ENCODE data around the gene FOXL3.
"Not testable (repeated sequence)": the region's sequence is repeated elsewhere in the genome, so short reads cannot be mapped to it uniquely, and the experiment has no call there.

FOXL3 gene

DNA sequence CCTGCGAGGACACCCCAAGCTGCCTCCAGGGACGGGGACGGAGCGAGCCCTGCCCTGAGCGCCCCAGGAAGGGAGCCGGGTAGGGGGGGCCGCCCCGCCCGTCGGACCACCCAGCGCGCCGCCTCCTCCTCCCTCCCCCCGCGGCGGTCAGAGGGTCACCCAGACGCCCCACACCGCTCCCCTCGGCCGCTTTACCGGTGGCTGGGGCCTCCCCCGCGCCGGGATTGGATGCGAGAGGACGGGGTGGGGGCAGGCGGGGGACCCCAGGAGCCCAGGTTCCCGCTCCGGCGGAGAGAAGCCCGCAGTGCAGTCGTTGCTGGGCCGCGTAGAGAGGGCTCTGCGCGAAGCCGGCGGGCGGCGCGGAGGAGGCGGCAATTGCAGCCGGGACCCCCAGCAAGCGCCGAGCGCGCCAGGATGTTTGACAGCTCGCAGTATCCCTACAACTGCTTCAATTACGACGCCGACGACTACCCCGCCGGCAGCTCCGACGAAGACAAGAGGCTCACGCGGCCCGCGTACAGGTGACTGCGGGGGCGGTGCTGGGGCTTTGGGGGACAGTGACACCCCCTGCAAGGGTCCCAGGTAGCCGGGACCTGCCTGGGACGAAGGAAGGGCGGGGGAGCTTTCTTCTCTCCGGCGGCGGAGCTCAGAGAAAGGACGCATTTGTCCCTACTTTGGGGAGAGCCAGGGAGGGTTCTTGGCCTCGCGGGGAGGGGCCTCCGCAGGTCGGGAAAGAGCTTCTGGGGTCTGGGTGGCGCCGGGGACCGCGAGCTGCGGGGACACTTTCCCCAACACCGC is at the start of gene FOXL3:
Gene FOXL3 (plus strand): TSS at position 415 of the 798 bp plus-strand sequence. CDS start 0 bp downstream, at position 415.
- no peak for DNase-seq

- DNase-seq, result no peak
These were observed 49.0 kb upstream of the FOXL3 start for GRCh38 chr7:240887-241421.

DNA sequence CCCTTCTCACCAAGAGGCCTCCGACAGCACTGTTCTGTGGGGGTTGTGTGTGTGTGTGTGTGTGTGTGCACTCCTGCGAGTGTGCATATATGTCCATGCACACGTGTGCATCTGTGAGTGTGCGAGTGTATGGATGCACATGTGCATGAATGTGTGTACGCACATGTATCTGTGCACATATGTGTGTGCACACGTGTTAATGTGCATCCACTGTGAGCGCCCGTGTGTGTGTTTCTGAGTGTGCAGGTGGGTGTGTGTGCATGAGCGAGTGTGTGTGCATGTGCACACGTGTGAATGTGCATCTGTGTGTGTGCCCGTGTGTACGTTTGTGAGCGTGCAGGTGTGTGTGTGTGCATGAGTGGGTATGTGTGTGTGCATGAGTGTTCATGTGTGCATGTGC is 48.5 kb upstream of the FOXL3 start:
- no peak for DNase-seq

GRCh38 chr7:242826-243579 is 47.0 kb upstream of the FOXL3 start:
- DNase-seq, result not testable (repeated sequence)

DNA sequence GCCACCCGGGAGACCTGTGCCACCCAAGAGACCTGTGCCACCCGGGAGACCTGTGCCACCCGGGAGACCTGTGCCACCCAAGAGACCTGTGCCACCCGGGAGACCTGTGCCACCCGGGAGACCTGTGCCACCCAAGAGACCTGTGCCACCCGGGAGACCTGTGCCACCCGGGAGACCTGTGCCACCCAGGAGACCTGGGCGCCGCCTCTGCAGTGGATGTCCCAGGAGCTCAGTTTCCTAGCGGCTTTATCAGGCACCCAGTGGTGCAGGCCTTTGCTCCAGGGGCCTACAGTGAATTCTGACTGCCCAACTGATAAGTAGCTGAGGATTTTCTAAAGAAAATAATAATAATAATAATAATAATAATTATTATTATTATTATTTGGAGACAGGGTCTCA is 46.4 kb upstream of the FOXL3 start:
- DNase-seq, result not testable (repeated sequence)

GRCh38 chr7:244974-245373 is 45.0 kb upstream of the FOXL3 start:
- no peak for DNase-seq

- DNase-seq, result no peak
These were observed 44.2 kb upstream of the FOXL3 start for GRCh38 chr7:245574-246295.

GRCh38 chr7:246451-246850 is 43.5 kb upstream of the FOXL3 start:
- no peak for DNase-seq

DNA sequence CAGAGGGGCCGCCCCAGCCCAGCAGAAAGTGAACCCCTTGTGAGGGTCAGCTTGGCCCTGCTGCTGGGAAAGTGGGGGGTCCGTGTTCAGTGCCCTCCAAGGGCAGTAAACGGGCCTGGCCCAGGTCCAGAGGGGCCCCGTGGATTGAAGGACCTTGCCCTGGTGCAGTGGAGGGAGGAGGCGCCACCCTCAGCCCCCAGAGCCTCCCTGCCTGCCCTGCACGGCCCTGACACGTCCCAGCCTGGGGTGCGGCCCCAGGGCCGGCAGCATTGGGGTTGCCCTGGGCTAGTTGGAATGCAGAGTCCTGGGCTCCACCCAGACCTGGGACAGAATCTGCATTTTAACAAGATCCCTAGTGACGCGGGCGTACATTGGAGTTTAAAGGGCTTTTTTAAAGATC is 42.8 kb upstream of the FOXL3 start:
- DNase-seq, result no peak

GRCh38 chr7:247636-248035 is 42.3 kb upstream of the FOXL3 start:
- DNase-seq, result no peak

DNA sequence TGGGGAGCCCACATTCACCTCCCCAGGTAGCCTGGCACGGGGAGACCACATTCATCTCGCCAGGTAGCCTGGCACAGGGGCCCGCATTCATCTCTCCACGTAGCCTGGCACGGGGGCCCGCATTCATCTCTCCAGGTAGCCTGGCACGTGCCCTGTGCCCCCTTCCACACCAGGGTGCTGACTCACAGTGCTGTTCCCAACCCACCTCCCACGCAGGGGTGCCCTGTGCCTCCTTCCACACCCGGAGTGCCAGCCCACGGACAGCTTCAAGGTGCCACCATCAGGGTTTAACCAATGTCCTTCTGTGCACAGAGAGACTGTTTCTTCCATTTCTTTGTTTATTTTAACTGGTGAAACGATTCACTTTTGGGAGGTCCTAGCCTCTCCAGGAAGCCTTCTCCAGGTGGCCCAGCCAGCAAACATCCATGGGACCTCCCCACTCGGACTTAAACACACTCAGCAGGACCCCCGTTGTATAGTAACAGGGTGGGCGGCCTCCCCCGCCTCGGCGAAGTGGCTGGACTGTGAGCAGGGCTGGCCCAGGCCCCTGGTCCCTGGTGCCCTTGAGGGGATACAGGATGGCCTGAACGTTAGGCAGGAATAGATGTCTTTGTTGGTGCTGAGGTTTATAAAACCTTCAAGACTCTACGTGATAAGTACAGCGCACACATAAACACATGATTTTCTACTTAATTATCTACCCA is 41.1 kb upstream of the FOXL3 start:
- no peak for DNase-seq

DNA sequence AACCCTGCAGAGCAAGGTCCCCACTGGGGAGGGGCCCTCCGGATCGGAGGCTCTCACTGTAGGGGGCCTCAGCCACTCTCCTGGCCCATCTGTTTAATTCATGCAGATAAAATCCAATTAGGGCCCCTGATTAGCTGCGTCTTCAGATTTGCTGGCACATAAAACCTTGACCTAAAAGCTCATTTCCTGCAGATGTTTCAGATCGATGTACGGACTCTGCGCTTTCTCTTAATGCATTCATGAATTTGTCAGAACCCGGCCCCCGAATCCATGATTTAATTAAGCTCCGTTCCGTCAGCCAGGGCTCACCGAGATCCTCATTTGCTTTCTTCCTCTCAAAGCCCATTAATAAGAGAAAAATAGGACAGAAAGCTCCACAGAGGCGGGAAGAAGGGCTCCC is 40.0 kb upstream of the FOXL3 start:
- no peak for DNase-seq

DNA sequence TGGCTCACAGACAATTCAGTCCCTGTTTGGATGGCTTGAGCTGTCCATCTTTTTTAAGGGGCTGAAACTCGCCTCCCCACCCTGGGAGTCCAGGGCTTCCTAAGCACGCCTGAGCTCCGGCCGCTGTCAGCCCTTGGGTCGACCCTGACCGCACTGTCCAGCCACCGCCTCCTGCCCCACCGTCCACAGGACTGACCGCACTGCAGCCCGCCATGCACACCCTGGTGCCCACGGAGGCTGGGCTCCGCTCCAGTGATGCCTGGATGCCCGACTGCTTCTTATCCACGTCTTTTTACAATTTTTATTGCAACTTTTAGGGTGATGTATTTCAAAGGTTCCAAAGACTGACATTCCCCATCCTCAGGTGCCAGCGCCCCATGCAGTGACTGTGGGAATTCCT is 39.4 kb upstream of the FOXL3 start:
- DNase-seq, result no peak

DNA sequence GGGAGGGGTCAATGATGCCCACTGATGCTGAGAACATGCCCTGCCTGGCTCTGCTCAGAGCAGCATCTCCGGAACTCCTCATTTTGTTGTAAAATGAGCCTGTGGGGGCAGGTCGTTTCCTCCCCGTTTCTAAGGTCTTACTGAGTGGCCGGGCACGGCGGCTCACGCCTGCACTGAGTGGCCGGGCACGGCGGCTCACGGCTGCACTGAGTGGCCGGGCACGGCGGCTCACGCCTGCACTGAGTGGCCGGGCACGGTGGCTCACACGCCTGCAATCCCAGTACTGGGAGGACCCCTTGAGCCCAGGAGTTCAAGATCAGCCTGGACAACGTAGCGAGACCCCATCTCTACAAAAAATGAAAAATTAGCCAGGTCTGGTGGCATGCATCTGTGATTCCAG is 39.0 kb upstream of the FOXL3 start:
- no peak for DNase-seq

GRCh38 chr7:251446-252175 is 38.4 kb upstream of the FOXL3 start:
- no peak for DNase-seq

DNA sequence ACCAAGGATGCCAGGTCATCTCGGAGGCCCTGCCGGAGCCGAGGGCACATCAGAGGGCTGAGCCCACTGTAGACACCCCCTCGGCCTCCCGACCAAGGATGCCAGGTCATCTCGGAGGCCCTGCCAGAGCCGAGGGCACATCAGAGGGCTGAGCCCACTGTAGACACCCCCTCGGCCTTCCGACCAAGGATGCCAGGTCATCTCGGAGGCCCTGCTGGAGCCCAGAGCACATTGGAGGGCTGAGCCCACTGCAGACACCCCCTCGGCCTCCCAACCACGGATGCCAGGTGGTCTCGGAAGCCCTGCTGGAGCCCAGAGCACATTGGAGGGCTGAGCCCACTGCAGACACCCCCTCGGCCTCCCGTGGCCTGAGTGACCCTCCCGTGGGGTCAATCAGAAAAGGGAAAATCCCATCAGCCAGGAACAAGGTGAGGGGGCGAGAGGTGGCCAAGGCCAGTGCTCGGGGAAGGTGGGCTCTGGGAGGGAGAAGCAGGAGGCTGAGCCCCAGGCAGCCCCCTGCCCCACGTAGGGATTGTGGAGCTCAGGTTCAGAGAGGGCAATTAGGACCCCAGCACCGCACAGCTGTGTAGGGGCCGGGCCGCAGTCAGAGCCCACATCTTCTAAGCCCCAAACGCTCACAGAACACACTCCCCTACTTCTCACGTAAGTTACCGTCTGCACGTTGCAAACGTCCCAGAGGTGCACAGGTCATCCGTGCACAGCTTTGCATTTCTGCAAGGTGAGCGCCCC is 37.6 kb upstream of the FOXL3 start:
- no peak for DNase-seq

DNA sequence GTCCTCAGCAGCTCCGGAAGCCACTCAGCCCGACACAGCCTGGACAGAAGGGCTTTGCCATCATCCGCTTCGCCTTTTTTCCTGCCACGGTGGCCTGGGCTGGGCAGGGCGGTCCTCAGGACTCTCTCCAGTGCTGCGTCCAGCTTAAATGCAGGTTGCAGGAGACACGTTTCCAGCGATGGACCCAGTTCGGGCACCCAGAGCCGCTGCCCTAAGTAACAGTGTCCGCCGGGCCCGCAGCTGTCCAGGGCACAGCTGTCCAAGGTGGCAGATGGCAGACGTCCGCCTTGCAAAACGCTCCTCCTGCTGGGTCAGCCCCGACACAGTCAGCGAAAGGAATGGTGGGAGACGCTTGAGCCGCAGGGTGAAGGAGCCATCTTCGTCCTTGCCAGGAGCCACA is 37.0 kb upstream of the FOXL3 start:
- no peak for DNase-seq

DNA sequence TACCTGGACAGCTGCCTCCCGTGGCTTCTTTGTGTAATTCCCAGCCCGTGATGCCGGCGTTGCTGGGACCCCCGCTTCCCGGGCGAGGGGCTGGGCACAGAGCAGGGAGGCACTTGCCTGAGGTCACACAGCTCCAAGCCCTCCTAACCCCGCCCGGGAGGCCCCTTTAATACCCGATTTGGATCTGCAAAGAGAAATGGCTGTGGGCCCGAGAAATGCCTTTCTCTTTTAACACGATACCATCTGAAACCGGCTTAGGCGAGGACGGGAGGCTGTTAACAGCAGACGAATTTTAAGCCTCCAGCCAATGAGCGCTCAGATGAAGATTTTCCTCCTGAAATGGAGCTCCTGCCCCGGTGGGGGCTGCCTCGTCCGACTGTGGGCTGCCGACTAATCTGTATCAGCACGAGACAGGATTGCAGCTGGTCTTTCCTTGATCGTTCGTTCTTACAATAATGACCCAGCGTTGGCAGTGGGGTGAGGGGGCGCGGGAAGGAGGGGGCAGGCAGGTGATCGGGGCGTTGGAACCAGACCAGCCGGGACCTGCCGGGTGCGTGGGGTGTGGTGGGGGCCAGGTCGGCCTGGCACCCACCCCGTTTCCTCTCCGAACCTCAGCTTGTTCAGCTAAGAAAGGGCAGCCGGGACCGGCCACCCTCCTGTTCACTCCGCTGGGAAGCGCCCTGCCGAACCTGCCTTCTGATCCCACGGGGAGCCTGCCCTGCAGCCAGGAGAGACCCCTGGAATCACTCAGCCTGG is 36.2 kb upstream of the FOXL3 start:
- DNase-seq, result no peak

DNA sequence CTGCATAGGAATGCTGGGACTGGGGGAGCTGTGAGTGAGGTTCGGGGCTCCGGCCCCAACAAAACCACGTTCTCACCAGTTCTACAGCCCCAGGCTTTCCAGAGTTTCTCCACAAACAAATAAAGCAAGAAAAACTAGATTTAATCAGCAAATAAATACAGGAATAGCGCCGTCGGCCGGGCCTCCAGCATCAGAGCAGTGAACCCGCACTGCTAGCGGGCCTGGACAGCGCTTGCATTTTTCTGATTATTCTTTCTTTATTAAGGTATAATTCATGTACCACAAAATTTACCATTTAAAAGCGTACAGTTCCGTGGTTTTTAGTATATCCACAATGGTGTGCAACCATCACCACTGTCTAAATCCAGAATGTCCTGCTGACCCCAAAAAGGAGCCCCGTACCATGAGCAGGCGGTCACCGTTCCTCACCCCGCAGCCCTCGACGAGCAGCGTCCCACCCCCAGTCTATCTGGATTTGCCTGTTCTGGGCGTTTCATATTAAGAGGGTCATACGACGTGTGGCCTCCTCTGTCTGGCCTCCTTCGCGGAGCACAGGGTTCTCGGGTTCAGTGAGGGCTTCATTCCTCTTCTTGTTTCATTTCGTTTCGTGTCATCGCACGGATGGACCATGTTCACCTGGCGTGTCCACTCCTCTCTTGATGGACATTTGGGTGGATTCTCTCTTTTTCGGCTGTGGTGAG is 35.5 kb upstream of the FOXL3 start:
- no peak for DNase-seq

DNA sequence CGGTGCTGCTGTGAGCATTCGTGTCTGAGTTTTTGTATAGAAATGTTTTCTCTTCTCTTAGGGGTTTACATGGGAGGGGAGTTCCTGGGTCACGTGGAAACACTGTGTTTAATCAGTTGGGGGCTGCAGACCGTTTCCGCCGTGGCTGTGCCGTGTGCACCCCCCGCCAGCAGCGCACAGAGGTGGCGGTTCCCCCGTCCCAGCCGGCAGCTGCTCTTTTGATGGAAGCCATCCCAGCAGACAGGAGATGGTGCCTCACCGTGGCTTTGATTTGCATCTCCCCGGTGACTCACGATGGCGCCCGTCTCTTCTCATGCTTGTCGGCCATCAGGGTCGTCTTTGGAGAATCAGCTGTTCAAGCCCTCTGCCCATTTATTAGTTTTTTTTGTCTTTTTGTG is 34.9 kb upstream of the FOXL3 start:
- no peak for DNase-seq
